Measurements from ENCODE around the gene SLC6A3.

DNA sequence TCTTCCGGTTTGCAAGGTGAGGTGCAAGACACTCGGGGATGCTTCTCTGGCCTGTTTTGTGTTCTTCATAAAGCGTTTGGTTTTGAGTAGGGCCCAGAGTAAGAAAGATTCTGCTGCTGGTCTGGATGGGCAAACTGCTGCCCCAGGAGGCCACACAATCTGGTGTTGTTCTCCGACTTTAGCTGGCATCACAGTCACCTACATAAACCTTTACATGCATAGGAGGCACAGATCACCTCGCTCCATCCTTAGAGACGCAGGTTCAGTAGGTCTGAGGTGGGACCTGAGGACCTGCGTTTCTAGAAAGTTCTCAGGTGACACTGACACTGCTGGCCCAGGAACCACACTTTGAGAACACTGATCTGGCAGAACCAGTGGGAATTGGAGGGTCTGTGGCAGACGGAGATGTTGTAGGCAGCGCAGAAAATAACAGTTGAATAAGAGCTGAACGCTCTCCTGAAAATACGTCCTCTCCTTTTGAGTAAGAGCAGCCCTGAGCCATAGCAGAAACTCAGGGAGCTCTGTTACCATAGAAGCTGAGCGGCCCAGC is 3.9 kb upstream of the SLC6A3 start:
- TF ChIP-seq, protein P1, sequence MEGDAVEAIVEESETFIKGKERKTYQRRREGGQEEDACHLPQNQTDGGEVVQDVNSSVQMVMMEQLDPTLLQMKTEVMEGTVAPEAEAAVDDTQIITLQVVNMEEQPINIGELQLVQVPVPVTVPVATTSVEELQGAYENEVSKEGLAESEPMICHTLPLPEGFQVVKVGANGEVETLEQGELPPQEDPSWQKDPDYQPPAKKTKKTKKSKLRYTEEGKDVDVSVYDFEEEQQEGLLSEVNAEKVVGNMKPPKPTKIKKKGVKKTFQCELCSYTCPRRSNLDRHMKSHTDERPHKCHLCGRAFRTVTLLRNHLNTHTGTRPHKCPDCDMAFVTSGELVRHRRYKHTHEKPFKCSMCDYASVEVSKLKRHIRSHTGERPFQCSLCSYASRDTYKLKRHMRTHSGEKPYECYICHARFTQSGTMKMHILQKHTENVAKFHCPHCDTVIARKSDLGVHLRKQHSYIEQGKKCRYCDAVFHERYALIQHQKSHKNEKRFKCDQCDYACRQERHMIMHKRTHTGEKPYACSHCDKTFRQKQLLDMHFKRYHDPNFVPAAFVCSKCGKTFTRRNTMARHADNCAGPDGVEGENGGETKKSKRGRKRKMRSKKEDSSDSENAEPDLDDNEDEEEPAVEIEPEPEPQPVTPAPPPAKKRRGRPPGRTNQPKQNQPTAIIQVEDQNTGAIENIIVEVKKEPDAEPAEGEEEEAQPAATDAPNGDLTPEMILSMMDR (IDR thresholded peaks at IDR 0.05): no peak
- TF ChIP-seq EP300 (IDR thresholded peaks at IDR 0.05) (no peak), POLR2A (IDR thresholded peaks at IDR 0.05) (no peak)

Measured in ovary (tissue), 3 donors.